Activated CD4-positive, alpha-beta T cell treated with anti-CD3 and anti-CD28 coated beads, Interleukin-2, amount 10 ng/mL, durations not matched to agents 7 days and 5 days (primary cell): ENCODE measurements around the gene PSMD14. TPM values are rescaled to one million over a fixed set of nuclear protein-coding genes. Genes with fewer than 3 reads are reported as not detected.

ENCODE experiments used
- CTCF ChIA-PET: fragments of 350-600 bp; sonication (Branson Sonifier 250); formaldehyde crosslinking; loops from one replicate; lab custom pipeline; 2021; ENCODE audit warnings: antibody characterized with exemption; lab: Charles Lee
- POLR2A ChIA-PET: fragments of 350-600 bp; sonication (Branson Sonifier 250); formaldehyde crosslinking; loops from one replicate; lab custom pipeline; 2021; ENCODE audit warnings: antibody characterized with exemption; lab: Charles Lee
- DNase-seq: peaks from one replicate; pipeline ENCODE4 v3.0.0-alpha.2; 2020
- H3K27ac Mint-ChIP-seq: one replicate; pipeline ENCODE4 v1.8.0; 2021; ENCODE audit warnings: mild to moderate bottlenecking, moderate library complexity, mixed read lengths
- H3K27me3 Mint-ChIP-seq: one replicate; pipeline ENCODE4 v1.8.0; 2021; ENCODE audit warnings: mixed read lengths
- H3K36me3 Mint-ChIP-seq: one replicate; pipeline ENCODE4 v1.8.0; 2021; ENCODE audit warnings: low read depth, mixed read lengths
- H3K4me1 Mint-ChIP-seq: one replicate; pipeline ENCODE4 v1.8.0; 2021; ENCODE audit warnings: mixed read lengths
- H3K4me3 Mint-ChIP-seq: one replicate; pipeline ENCODE4 v1.8.0; 2021; ENCODE audit warnings: mild to moderate bottlenecking, moderate library complexity, mixed read lengths
- H3K9me3 Mint-ChIP-seq: one replicate; pipeline ENCODE4 v1.8.0; 2021; ENCODE audit warnings: mixed read lengths
- total RNA-seq, 2 experiments: library from RNA; stranded (reverse); gene quantifications; one replicate each; pipeline ENCODE4 v1.2.3, GENCODE V29; 2021

PSMD14 gene
- total RNA-seq, 2 experiments from 2014 or later = 56.1 to 56.2 TPM

DNA sequence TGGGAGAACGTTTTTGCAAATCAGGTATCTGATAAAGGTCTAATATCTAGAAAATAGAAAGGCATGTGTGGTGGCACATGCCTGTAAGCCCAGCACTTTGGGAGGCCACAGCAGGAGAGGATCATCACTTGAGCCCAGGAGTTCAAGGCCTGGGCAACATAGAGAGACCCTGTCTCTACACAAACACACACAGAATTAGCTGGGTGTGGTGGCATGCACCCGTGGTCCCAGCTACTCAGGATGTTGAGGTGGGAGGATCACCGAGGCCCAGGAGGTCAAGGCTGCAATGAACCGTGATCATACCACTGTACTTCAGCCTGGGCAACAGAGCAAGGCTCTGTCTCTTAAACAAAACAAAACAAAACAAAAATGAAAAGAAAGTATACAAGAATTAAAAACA lies 94.1 kb downstream of the PSMD14 start:
- H3K4me1 Mint-ChIP-seq = peaks cover 2% of the 10 kb centered on the region
- H3K9me3 Mint-ChIP-seq = no peaks in the 10 kb centered on the region
- no peak overlapping the region for H3K4me3 Mint-ChIP-seq
- H3K27ac Mint-ChIP-seq = no peak overlapping the region
- no peak for DNase-seq
- ChIA-PET POLR2A (no interaction called here), CTCF (interaction anchor here (1.0 kb wide), 1 partner anchor 10 kb away, joined by 3 read pairs; no protein-coding TSS in a partner anchor)
- H3K27me3 Mint-ChIP-seq = no peaks in the 10 kb centered on the region
- peaks cover 27% of the 10 kb centered on the region for H3K36me3 Mint-ChIP-seq

DNA sequence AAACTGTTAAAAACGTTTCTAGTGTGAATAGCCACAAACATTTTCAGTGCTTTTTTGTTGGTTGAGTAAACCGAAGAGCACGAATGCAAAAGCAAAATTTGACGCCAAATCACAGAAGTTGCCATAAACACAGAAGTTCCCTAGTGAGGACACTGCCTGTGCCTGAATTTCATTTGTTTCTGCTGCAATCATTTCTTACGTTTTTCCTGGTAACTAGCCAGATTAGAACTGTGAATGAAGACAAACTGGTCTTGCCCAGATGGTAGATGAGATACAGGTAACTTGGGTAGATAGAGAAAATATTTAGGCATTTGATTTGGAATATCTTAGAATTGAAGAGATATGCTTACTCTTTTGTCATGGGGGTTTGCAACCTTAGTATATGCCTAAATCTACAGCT lies 98.1 kb downstream of the PSMD14 start:
- H3K9me3 Mint-ChIP-seq = no peaks in the 10 kb centered on the region
- peaks cover 19% of the 10 kb centered on the region for H3K36me3 Mint-ChIP-seq
- H3K4me3 Mint-ChIP-seq = no peak overlapping the region
- DNase-seq = no peak
- no peaks in the 10 kb centered on the region for H3K27me3 Mint-ChIP-seq
- no peak overlapping the region for H3K27ac Mint-ChIP-seq
- ChIA-PET CTCF (no interaction called here), POLR2A (no interaction called here)
- H3K4me1 Mint-ChIP-seq = peaks cover 2% of the 10 kb centered on the region

DNA sequence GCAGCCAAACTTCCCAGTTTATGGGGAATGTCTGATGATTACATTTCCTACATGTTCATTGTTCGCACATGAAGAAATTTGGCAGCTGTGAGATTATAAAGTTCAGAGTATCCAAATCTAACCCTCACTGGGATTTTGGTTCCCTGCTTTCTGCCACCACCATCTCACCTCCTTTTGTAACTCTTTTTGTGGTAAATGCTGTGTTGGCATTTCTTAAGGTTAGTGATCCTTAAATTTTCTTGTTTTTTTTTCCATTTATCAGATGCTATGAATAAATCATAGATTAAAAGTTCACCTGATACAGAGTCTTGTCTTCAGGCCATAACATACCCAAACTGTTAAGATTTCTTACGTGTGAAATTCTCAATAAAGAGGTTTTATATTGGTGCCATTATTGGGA lies 99.4 kb downstream of the PSMD14 start:
- no peak overlapping the region for H3K27ac Mint-ChIP-seq
- CTCF ChIA-PET = no interaction called here
- POLR2A ChIA-PET = no interaction called here
- H3K27me3 Mint-ChIP-seq = no peaks in the 10 kb centered on the region
- no peaks in the 10 kb centered on the region for H3K9me3 Mint-ChIP-seq
- peaks cover 19% of the 10 kb centered on the region for H3K36me3 Mint-ChIP-seq
- no peak for DNase-seq
- no peaks in the 10 kb centered on the region for H3K4me1 Mint-ChIP-seq
- H3K4me3 Mint-ChIP-seq = no peak overlapping the region

DNA sequence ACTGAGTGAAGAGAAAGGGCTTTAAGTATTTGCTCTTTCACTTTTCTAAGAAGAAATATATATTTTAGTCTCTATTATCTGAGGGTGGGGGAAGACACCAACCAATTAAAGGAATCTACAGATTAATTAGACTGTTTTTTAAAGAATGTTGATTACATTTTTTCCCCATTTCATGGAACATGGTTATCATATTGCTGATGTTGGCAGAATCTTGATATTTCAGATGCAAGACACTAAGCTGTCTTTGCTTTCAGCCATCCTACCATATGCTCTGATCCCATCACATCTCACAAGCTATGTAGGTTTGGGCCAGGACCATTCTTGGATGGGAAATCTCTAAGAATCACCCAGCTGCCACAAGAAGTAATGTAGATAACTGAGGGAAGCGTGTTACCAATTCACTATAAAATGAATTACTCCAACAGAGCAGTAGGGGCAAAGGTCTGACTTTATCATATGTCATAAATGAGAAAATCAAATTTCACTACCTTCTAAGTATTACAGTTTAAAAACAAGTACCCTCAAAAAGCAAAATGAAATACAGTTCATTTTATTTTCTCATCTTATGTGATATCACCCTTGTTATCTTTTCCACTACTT lies 101.2 kb downstream of the PSMD14 start:
- H3K36me3 Mint-ChIP-seq = peaks cover 16% of the 10 kb centered on the region
- no peak overlapping the region for H3K4me3 Mint-ChIP-seq
- ChIA-PET POLR2A (no interaction called here), CTCF (interaction anchor here (0.6 kb wide), 1 partner anchor 854 kb away, joined by 4 read pairs; no protein-coding TSS in a partner anchor)
- no peak overlapping the region for H3K27ac Mint-ChIP-seq
- H3K4me1 Mint-ChIP-seq = peaks cover 4% of the 10 kb centered on the region
- peaks cover 14% of the 10 kb centered on the region for H3K27me3 Mint-ChIP-seq
- no peak for DNase-seq
- no peaks in the 10 kb centered on the region for H3K9me3 Mint-ChIP-seq

DNA sequence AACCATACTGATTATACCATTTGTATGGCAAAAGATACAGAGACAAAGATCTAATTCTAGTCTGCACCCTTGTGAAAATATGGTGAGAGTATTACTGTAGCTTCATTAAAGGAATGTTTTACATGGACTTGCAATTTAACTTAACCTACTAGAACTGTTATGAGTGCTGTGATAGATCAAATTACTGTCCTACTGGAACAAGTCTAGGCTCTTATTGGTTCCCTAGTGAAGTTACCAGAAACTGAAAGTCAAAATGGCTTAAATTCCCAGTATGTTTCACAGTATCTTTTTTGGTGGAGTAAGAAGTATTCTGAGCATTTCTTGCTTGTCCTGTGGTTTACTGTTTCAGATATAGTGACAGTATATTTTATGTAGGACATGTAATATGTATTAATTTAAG lies 104.1 kb downstream of the PSMD14 start:
- H3K4me1 Mint-ChIP-seq = peaks cover 27% of the 10 kb centered on the region
- peaks cover 39% of the 10 kb centered on the region for H3K27me3 Mint-ChIP-seq
- H3K4me3 Mint-ChIP-seq = no peak overlapping the region
- ChIA-PET CTCF (no interaction called here), POLR2A (no interaction called here)
- H3K27ac Mint-ChIP-seq = no peak overlapping the region
- no peaks in the 10 kb centered on the region for H3K9me3 Mint-ChIP-seq
- no peak for DNase-seq
- H3K36me3 Mint-ChIP-seq = peaks cover 18% of the 10 kb centered on the region

DNA sequence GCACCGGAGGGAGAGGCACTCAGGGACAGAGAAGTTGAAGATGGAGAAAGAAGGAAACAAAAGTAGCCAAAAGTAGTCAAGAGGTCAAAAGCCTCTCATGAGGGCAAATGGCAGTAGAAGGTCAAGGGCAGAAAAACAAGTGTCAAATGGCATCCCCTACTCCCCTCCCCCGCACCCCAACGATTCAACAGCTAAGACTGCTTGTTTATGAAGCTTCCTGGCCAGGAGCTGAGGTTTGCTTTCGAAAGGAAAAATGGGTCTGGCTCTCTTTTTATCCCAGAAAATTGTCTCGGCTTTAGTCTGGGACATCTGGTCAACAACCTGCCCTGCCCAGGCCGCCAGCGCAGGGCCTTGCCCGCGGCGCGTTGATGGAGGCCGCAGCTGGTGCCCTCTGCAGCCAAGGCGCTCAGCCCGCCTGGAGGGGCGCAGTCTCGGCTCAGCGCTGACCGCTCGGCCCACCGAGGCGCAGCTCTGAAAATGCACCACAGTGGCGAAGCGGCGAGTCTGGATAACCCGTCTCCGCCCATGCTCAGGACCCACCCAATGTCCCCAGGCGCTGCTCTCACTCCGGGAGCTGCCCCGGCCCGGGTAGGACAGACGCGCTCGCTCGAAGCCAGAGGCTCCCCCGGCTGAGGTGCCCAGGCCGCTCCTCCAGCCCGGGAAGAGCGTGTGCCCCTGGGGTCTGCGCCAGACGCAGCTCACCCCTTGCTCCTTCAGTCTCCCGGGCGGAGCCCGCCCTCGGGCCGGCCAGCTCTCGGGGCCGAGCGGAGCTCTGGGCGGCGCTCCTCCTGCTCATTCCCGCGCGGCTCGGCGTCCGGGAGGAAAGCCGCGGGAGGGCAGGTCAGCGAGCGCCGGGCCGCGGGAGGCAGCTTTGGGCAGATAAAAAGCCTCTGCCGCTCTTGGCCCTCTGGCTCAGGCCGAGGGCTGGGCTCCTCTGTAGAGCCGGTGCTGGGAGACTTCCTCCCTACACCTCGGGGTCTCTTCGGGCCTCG lies 106.1 kb downstream of the PSMD14 start:
- Mint-ChIP-seq H3K27ac (peak overlapping the region; percentile 3), H3K36me3 (peaks cover 18% of the 10 kb centered on the region), H3K4me3 (peak overlapping the region; percentile 55), H3K27me3 (peaks cover 57% of the 10 kb centered on the region), H3K4me1 (peaks cover 43% of the 10 kb centered on the region), H3K9me3 (no peaks in the 10 kb centered on the region)
- ChIA-PET POLR2A (no interaction called here), CTCF (interaction anchor here (0.7 to 1.8 kb wide), 3 partner anchors 14 to 207 kb away, joined by 3 to 4 read pairs (median 3); no protein-coding TSS in a partner anchor)
- no peak for DNase-seq

DNA sequence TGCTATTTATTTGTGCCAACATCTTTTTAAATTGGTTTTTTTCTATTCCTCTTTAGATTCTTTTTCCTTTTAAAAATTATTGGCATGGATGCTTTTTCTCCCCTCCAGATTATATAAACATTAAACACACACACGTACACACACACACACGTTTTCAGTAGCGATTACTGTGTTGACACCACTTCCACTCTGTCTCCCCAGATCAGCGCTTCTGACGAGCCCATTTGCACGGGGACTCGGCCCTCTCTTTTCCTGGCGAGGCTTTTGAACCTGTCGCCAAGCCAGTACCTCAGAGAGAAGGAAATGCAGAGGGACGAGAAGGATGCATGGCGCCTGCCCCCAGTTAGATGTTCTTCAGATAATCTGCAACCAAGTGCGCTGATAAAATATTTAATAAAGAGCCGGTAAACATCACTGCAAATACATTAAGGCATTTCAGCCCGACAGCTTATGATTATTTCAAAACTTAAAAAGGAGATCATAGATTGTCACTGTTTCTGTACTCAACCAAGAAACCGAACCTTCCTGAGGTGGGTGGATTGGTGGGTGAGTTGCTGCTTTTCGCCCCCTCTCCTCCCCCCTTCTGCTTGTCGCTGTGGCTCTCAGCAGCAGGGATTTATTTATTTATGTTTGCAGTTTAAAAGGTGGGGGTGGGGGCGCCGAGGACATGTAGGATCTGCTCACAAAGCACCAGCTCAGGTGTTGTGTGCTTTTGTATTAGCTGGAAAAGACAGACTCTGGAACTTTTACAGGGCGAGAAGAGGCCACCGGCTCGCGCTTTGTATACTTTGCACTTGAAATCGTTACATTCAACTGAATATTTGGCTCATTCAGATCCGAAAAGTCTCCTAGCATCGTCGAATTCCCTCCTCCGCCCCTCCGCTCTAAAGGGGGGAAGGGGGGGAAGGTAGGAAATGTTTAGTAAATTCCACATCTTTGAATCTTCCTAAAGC lies 107.1 kb downstream of the PSMD14 start:
- no peak for DNase-seq
- Mint-ChIP-seq H3K4me3 (peak overlapping the region; percentile 55), H3K36me3 (peaks cover 18% of the 10 kb centered on the region), H3K4me1 (peaks cover 45% of the 10 kb centered on the region), H3K27ac (no peak overlapping the region), H3K27me3 (peaks cover 65% of the 10 kb centered on the region), H3K9me3 (no peaks in the 10 kb centered on the region)
- CTCF ChIA-PET = interaction anchor here (1.6 to 1.8 kb wide), 3 partner anchors 10 to 40 kb away, joined by 3 to 6 read pairs (median 6); no protein-coding TSS in a partner anchor
- POLR2A ChIA-PET = interaction anchor here (0.5 kb wide), 1 partner anchor 604 kb away, joined by 4 read pairs; no protein-coding TSS in a partner anchor

DNA sequence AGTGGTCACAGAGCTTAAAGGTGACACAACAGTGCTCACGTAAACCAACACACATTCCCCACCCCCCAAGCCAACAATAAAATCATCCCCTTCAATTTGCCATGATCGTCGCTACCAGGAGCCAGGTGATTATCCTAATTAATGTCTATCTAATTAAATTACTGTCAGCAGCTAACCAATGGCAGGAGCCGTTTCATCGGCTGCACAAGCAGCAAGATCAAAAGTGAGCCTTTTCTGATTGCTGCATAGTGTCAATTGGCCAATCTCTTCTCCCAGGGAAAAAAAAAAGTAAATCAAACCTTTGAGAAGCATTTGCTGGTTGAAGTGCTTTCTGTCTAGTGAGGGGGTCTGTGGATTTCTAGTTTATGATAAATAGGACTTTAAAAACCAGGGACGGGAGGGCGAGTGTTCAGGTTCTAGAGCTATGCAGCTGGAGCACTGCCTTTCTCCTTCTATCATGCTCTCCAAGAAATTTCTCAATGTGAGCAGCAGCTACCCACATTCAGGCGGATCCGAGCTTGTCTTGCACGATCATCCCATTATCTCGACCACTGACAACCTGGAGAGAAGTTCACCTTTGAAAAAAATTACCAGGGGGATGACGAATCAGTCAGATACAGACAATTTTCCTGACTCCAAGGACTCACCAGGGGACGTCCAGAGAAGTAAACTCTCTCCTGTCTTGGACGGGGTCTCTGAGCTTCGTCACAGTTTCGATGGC lies 107.9 kb downstream of the PSMD14 start, which contains the start of gene TBR1:
Gene TBR1, plus strand, starts transcription at position 311 of the 721 bp plus-strand sequence. Its CDS starts 114 bp downstream, at position 425.
- peaks cover 73% of the 10 kb centered on the region for H3K27me3 Mint-ChIP-seq
- peak within 1 kb of the TSS; percentile 55 for H3K4me3 Mint-ChIP-seq
- H3K4me1 Mint-ChIP-seq = peaks cover 48% of the 10 kb centered on the region
- no peak within 1 kb of the TSS for H3K27ac Mint-ChIP-seq
- no peak for DNase-seq
- peaks cover 17% of the 10 kb centered on the region for H3K36me3 Mint-ChIP-seq
- ChIA-PET CTCF (interaction anchor here (1.6 to 1.8 kb wide), 2 partner anchors 10 to 12 kb away, joined by 6 read pairs; no protein-coding TSS in a partner anchor), POLR2A (interaction anchor here (0.5 kb wide), 1 partner anchor 603 kb away, joined by 4 read pairs; no protein-coding TSS in a partner anchor)
- no peaks in the 10 kb centered on the region for H3K9me3 Mint-ChIP-seq

DNA sequence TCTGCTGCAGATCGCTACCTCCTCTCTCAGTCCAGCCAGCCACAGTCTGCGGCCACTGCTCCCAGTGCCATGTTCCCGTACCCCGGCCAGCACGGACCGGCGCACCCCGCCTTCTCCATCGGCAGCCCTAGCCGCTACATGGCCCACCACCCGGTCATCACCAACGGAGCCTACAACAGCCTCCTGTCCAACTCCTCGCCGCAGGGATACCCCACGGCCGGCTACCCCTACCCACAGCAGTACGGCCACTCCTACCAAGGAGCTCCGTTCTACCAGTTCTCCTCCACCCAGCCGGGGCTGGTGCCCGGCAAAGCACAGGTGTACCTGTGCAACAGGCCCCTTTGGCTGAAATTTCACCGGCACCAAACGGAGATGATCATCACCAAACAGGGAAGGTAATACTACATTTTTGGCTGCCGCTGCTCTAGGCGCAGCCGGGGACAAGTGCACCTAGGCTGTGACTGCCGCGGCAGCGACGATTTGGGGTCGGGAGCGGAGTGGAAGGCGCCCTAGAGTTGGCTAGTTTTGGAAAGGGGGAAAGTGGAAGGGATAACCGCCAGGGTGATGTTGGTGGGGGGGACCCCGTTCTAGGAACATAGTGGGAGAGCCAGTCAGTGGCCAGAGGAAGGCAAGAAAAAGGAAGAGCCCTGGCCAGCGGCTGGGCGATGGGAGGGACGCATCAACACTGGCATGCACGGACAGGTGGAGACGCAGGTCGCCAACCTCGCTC lies 108.6 kb downstream of the PSMD14 start:
- peak overlapping the region; percentile 31 for H3K27ac Mint-ChIP-seq
- H3K27me3 Mint-ChIP-seq = peaks cover 80% of the 10 kb centered on the region
- ChIA-PET CTCF (interaction anchor here (1.6 to 1.8 kb wide), 2 partner anchors 9 to 11 kb away, joined by 6 read pairs; no protein-coding TSS in a partner anchor), POLR2A (no interaction called here)
- H3K36me3 Mint-ChIP-seq = peaks cover 11% of the 10 kb centered on the region
- H3K4me1 Mint-ChIP-seq = peaks cover 48% of the 10 kb centered on the region
- H3K4me3 Mint-ChIP-seq = peak overlapping the region; percentile 42
- no peaks in the 10 kb centered on the region for H3K9me3 Mint-ChIP-seq
- no peak for DNase-seq

DNA sequence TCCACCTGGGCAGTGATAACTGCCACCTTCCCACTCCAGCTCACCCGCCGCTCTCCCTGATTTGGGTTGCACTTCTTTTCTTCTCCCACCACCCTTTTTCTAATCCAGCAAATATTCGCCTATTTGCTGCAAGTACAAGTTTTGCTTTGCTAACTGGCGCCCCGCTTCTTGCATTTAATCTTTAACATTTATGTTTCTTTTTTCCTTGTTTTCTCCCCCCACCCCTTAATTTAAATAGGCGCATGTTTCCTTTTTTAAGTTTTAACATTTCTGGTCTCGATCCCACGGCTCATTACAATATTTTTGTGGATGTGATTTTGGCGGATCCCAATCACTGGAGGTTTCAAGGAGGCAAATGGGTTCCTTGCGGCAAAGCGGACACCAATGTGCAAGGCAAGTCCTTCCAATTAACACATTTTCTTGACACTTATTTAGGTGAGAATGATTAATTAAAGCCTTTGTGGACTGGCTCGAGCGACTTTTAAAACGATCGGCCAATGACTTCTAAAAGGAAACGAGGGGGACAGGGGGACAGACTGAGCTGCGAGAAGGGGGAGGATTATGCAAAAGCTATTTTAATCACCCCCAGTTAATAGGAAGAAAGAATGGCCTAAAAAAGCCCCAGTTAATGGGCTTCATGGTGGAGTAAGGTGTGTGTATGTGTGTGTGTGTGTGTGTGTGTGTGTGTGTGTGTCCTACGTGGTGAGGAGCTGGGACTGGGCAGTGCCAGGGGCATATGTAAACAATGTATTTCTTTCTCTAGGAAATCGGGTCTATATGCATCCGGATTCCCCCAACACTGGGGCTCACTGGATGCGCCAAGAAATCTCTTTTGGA lies 109.4 kb downstream of the PSMD14 start:
- CTCF ChIA-PET = interaction anchor here (0.5 kb wide), 1 partner anchor 115 kb away, joined by 3 read pairs; no protein-coding TSS in a partner anchor
- Mint-ChIP-seq H3K4me1 (peaks cover 48% of the 10 kb centered on the region), H3K9me3 (no peaks in the 10 kb centered on the region), H3K27me3 (peaks cover 88% of the 10 kb centered on the region), H3K27ac (peak overlapping the region; percentile 31), H3K4me3 (peak overlapping the region; percentile 40), H3K36me3 (peaks cover 6% of the 10 kb centered on the region)
- DNase-seq = no peak
- POLR2A ChIA-PET = no interaction called here
